ENCODE data around the gene TUBB3. TPM values are rescaled to one million over a fixed set of nuclear protein-coding genes. Genes with fewer than 3 reads are reported as not detected.
A peak's percentile ranks its signal among the peaks of the same experiment; 100 is the strongest.

The TUBB3 gene
- total RNA-seq, 1 donor = 0.21 TPM

DNA sequence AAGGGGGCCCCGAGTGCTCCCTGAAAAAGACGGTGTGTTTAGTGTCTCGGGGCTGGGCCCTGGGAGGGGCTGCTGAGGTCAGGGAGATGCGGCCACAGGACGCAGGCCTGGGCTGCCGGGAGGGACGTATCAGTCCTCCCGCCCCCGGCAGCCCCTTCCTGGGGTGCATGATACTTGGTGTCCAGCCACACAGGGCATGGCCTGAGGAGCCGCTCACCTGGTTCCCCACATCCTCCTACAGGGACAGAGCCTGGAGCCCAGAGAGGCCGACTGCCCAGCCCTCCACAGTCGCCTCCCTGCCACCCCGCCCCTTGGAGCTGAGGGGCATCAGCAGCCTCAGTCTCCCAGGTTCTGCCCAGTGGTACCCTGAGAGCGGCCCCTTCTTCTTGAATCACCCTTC, 13.4 kb downstream of the TUBB3 start:
- Histone ChIP-seq H3K4me1 (ENCODE audit: insufficient read depth, low read length) (no peaks in the 10 kb centered on the region), H3K27me3 (ENCODE audit: insufficient read depth, low read length) (no peaks in the 10 kb centered on the region), H3K9me3 (ENCODE audit: low read depth, low read length) (no peaks in the 10 kb centered on the region), H3K4me3 (ENCODE audit: low read length) (no peak overlapping the region)

DNA sequence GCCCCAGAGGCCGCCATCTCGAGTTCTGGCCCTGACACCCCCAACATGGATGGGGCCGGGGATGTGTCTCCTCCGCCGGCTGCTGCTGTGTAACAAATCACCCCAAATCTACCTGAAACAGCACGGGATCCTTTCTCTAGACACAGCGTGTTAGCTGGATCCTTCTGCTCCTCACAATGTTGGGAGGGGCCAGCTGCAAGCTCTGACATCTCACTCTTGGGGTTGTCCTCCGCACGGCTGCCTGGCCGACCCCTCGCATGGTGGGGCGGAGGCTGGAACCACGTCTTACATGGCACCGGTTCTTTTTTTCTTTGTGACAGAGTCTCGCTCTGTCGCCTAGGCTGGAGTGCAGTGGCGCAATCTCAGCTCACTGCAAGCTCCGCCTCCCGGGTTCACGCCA, 13.8 kb downstream of the TUBB3 start:
- Histone ChIP-seq H3K27me3 (ENCODE audit: insufficient read depth, low read length) (no peaks in the 10 kb centered on the region), H3K4me3 (ENCODE audit: low read length) (no peak overlapping the region), H3K4me1 (ENCODE audit: insufficient read depth, low read length) (no peaks in the 10 kb centered on the region), H3K9me3 (ENCODE audit: low read depth, low read length) (no peaks in the 10 kb centered on the region)

DNA sequence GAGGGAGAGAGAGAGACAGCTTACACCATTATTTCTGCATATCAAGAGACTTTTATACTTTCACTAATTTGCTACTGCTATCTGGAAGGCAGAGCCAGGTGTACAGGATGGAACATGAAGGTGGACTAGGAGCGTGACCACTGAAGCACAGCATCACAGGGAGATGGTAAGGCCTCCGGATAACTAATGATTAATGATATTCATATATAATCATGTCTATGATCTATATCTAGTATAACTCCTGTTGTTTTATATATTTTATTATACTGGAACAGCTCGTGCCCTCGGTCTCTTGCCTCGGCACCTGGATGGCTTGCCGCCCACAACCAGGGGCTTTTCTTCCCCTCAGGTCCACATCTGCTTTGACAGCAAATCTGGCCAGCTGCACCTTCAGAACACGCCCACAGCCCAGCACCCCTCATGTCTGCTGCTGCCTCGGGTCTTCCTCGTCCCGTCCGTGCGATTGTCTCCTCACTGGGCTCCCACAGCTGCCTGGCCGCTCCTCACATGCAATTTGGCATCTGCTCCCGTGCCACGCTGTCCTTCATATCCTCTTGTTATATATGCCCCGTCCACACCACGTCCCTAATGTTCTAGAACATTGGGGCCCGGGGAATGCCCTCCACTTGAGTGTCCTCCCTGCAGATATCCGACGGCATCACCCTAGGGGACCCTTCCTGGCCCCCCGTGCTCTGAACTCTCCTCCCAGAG, 15.2 kb downstream of the TUBB3 start:
- H3K9me3 ChIP-seq (ENCODE audit: low read depth, low read length) = no peaks in the 10 kb centered on the region
- no peaks in the 10 kb centered on the region for H3K4me1 ChIP-seq (ENCODE audit: insufficient read depth, low read length)
- H3K27me3 ChIP-seq (ENCODE audit: insufficient read depth, low read length) = no peaks in the 10 kb centered on the region
- no peak overlapping the region for H3K4me3 ChIP-seq (ENCODE audit: low read length)

DNA sequence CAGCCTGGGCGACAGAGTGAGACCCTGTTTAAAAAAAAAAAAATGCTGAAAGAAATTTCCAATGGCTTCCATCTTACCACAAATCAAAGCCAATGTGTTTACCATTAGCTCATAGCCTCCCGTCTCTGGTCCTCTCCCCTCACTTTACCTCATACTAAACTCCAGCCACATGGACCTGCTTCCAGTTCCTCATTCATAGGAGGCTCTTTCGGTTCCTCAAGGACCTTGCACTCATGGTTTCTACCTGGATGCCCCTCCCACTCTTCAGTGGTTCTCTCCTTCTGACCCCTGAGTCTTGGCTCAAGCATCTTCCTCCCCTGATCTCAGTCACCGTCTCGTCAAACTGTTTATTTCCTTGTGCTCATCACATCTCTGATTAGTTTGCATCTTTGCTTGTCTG, 21.6 kb downstream of the TUBB3 start:
- Histone ChIP-seq H3K4me1 (ENCODE audit: insufficient read depth, low read length) (peaks cover 20% of the 10 kb centered on the region), H3K4me3 (ENCODE audit: low read length) (no peak overlapping the region), H3K27me3 (ENCODE audit: insufficient read depth, low read length) (peaks cover 18% of the 10 kb centered on the region), H3K9me3 (ENCODE audit: low read depth, low read length) (no peaks in the 10 kb centered on the region)

DNA sequence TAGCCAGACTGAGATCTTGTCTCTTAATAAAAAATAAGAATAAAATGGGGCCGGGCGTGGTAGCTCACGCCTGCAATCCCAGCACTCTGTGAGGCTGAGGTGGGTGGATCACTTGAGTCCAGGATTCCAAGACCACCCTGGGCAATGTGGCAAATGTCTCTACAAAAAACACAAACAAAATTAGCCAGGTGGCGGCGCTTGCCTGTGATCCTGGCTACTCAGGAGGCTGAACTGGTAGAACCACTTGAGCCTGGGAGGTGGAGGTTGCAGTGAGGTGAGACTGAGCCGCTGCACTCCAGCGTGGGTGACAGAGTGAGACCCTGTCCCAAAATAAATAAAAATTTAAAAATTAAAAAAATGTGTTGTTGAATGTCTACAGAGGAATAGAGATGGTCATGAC, 22.5 kb downstream of the TUBB3 start:
- no peaks in the 10 kb centered on the region for H3K9me3 ChIP-seq (ENCODE audit: low read depth, low read length)
- H3K4me3 ChIP-seq (ENCODE audit: low read length) = no peak overlapping the region
- peaks cover 18% of the 10 kb centered on the region for H3K27me3 ChIP-seq (ENCODE audit: insufficient read depth, low read length)
- peaks cover 23% of the 10 kb centered on the region for H3K4me1 ChIP-seq (ENCODE audit: insufficient read depth, low read length)

DNA sequence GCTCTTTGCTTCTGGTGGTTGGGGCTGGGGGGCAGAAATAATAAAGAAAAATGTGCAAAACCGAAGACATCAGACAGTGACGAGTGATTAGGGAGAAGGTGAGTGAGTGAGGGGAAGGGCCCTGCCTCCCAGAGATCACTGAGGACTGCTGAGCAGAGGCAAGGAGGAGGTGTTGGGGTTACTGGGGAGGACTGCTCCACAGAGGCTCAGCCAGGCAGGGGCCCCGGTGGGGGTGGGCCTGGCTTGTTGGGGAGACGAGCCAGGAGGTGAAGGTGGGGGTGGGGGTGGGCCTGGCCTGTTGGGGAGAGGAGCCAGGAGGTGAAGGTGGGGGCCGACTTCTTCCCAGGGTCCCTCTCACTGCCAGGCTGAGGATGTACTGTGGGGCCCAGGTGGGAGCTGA, 23.4 kb downstream of the TUBB3 start:
- H3K9me3 ChIP-seq (ENCODE audit: low read depth, low read length) = no peaks in the 10 kb centered on the region
- H3K4me1 ChIP-seq (ENCODE audit: insufficient read depth, low read length) = peaks cover 23% of the 10 kb centered on the region
- H3K4me3 ChIP-seq (ENCODE audit: low read length) = no peak overlapping the region
- H3K27me3 ChIP-seq (ENCODE audit: insufficient read depth, low read length) = peaks cover 18% of the 10 kb centered on the region

DNA sequence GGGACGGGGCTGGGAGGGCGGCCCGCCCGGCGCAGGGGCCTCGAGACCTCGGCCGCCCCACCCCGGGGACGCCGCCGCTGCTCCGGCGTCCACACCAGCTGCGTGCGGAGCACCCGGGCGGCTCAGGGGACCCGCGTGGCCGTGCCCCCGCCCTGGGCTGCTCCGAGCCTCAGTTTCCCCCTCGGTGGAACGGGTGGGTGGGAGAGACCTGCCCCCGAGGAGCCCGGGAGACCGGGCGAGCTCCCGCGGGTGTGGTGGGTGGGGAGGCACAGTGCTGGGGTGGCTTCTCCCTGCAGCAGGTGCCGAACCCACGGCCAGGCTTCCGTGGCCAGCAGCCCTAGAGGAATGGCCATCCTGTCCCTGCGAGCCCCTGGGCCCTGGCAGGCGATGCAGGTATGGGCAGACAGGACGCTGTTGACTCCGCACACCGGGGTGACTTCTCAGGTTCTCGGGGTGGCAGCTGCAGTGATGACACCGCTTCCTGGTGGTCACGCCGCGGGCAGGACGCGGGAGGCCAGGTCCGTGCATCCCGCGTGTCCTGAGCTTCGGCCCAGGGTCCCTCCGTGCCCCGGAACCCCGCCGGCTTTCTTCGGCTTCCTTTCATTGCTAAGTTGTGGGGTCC, 26.1 kb downstream of the TUBB3 start:
- H3K27me3 ChIP-seq (ENCODE audit: insufficient read depth, low read length) = peaks cover 18% of the 10 kb centered on the region
- peak overlapping the region; percentile 44 for H3K4me3 ChIP-seq (ENCODE audit: low read length)
- H3K9me3 ChIP-seq (ENCODE audit: low read depth, low read length) = no peaks in the 10 kb centered on the region
- H3K4me1 ChIP-seq (ENCODE audit: insufficient read depth, low read length) = peaks cover 45% of the 10 kb centered on the region

DNA sequence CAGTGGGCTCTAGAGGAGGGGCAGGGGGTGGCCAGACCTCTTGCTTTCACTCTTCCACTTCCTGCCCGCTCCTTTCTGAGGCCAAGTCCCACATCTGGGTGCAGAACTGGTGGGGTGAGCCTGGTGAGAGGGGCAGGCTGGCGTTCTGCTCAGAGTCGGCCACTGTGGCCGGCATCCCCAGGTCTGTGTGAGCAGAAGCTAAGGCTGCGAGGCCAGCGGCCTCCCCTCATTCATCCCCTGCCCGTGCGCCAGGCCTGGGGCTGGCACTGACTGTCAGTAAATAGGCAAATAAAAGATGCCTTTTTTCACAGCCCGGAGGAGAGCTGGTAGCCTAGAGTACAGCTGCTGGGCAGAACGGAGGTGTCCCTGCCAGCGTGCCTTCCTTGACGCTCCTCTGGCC, 26.6 kb downstream of the TUBB3 start:
- H3K4me3 ChIP-seq (ENCODE audit: low read length) = no peak overlapping the region

DNA sequence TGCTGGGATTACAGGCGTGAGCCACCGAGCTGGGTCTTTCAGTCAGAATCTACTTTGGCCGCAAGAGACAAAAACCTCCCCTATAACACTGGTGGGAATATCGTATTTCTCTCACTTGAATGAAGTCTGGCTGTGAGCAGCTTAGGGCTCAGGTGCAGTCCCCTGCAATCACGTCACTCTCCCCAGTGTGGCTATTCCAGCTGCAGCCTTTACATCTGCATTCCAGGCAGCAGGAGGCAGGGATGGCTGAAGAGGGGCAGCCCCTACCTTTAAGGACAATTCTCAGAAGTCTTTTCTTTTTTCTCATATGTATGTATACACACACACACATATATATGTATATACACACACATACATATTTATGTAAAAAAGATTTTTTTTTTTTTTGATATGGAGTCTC, 28.4 kb downstream of the TUBB3 start:
- no peaks in the 10 kb centered on the region for H3K9me3 ChIP-seq (ENCODE audit: low read depth, low read length)
- peaks cover 63% of the 10 kb centered on the region for H3K4me1 ChIP-seq (ENCODE audit: insufficient read depth, low read length)
- H3K27me3 ChIP-seq (ENCODE audit: insufficient read depth, low read length) = peaks cover 7% of the 10 kb centered on the region
- H3K4me3 ChIP-seq (ENCODE audit: low read length) = no peak overlapping the region

More for the DNA sequence above, 26.6 kb downstream of the TUBB3 start:
- H3K27me3 ChIP-seq (ENCODE audit: insufficient read depth, low read length) = peaks cover 18% of the 10 kb centered on the region
- H3K9me3 ChIP-seq (ENCODE audit: low read depth, low read length) = no peaks in the 10 kb centered on the region
- peaks cover 50% of the 10 kb centered on the region for H3K4me1 ChIP-seq (ENCODE audit: insufficient read depth, low read length)

DNA sequence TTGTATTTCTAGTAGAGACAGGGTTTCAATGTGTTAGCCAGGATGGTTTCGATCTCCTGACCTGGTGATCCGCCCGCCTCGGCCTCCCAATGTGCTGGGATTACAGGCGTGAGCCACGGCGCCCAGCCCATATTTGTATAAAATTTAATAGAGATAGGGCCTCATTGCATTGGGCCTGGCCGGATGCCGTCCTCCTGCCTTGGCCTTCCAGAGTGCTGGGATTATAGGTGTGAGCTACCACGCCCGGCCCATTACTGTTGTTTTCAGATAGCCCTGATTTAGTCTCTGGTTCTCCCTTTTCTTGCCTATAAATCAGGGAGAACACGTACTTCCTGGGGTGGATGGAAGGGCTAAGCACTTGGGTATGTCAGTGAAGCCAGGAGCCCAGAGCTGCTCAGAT, 28.9 kb downstream of the TUBB3 start:
- peaks cover 4% of the 10 kb centered on the region for H3K27me3 ChIP-seq (ENCODE audit: insufficient read depth, low read length)
- H3K9me3 ChIP-seq (ENCODE audit: low read depth, low read length) = no peaks in the 10 kb centered on the region
- peaks cover 69% of the 10 kb centered on the region for H3K4me1 ChIP-seq (ENCODE audit: insufficient read depth, low read length)
- H3K4me3 ChIP-seq (ENCODE audit: low read length) = no peak overlapping the region

DNA sequence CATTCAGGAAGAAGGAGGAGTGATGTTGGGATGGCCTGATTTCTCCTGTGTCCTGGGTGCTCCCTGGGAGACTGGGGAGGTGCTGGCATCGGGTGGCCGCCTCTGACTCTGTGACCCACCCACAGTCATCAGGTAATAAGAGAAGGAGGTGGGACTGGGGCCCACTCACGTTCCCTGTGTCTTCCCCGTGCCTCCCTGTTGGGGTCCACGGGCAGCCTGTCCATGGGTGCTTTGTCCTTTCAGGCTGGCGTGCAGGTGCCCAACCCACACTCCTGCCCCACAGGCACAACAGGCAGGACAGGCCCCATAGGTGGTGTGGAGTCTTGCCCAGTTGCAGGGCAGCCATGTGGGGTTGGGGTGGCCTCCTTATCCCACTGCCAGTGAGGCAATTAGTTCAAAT, 29.4 kb downstream of the TUBB3 start:
- Histone ChIP-seq H3K27me3 (ENCODE audit: insufficient read depth, low read length) (peaks cover 1% of the 10 kb centered on the region), H3K9me3 (ENCODE audit: low read depth, low read length) (no peaks in the 10 kb centered on the region), H3K4me1 (ENCODE audit: insufficient read depth, low read length) (peaks cover 71% of the 10 kb centered on the region), H3K4me3 (ENCODE audit: low read length) (no peak overlapping the region)

DNA sequence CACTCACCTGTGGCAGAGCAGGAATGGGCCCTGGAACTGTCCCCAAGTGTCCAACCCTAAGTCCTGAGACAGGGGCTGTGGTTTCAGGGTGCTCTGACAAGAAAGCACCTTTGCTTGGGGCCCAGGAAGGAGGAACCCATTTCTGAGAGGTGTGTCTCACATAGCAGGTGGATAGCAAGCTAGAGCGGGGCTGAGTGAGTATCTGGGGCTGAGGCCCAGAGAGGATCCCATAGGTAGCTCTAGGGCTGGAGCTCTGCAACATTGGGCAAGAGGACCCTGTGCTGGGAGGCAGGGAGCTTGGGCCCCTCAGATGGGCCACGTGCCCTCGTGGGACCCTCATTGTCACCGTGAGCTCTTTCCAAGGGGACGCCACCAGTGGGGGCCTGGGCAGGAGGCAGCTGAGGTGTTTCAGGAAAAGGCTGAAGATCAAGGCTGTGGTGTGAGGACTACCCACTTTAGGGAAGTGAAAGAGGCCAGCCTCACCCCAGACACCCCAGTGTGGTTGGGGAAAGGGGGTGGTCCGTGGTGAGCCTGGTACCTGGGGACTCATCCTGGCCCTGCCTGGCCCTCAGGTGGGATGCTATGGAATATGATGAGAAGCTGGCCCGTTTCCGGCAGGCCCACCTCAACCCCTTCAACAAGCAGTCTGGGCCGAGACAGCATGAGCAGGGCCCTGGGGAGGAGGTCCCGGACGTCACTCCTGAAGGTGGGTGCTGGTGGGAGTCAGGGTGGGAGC, 30.7 kb downstream of the TUBB3 start:
- H3K4me1 ChIP-seq (ENCODE audit: insufficient read depth, low read length) = peaks cover 77% of the 10 kb centered on the region
- no peaks in the 10 kb centered on the region for H3K27me3 ChIP-seq (ENCODE audit: insufficient read depth, low read length)
- H3K9me3 ChIP-seq (ENCODE audit: low read depth, low read length) = no peaks in the 10 kb centered on the region
- H3K4me3 ChIP-seq (ENCODE audit: low read length) = no peak overlapping the region

DNA sequence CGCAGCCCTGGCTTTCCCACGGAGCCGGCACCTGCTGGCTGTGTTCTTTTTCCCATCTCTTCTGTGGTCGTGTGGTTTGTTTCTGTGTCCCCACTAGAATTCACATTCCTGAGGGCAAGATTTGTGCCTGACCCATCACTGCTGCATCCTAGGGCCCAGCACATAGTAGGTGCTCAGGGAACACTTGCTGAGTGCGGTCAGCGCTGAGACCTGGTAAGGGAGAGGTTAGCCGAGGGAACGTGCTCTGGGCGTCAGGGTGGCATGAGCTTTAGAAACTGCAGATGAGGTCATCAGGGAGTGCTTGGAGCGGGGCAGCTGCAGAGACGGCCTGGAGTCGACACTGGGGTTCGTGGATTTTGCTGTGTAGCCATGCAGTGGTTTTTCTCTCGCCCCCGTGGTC, 31.3 kb downstream of the TUBB3 start:
- Histone ChIP-seq H3K4me3 (ENCODE audit: low read length) (no peak overlapping the region), H3K27me3 (ENCODE audit: insufficient read depth, low read length) (no peaks in the 10 kb centered on the region), H3K9me3 (ENCODE audit: low read depth, low read length) (no peaks in the 10 kb centered on the region), H3K4me1 (ENCODE audit: insufficient read depth, low read length) (peaks cover 79% of the 10 kb centered on the region)

DNA sequence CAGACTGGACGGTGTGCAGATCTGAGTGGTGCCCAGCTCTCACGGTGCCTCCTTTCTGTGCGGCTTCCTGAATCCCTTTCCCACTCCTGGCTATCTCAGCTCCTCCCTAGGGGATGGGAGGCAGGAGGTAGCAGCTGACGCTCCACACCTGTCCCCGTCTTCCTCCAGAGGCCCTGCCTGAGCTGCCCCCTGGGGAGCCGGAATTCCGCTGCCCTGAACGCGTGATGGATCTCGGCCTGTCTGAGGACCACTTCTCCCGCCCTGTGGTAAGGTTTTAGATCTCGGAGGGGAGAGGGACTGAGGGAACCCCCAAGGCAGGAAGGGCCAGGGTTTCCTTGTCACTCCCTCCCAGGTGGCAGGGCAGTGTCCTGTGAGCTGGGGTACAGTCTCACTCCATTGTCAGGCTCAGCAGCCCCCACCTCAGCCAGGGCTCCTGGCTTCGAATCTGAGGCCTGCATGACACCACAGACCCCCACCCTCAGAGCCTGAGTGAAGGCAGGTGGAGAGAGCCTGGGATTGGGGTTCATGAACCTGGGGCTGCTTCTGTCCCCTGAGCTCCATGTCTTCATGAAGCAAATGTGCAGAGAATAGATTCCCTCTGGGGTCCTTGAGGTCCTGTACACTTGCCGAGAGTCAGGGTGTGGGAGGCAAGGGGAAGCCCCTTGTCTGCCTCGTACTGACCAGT, 32.0 kb downstream of the TUBB3 start:
- H3K4me1 ChIP-seq (ENCODE audit: insufficient read depth, low read length) = peaks cover 73% of the 10 kb centered on the region
- H3K9me3 ChIP-seq (ENCODE audit: low read depth, low read length) = no peaks in the 10 kb centered on the region
- no peaks in the 10 kb centered on the region for H3K27me3 ChIP-seq (ENCODE audit: insufficient read depth, low read length)
- no peak overlapping the region for H3K4me3 ChIP-seq (ENCODE audit: low read length)
